B cell (primary cell): ENCODE results near the gene FRMD4A.

Experiments used
- EZH2 ChIP-seq: IDR thresholded peaks from 2 replicates; pipeline ENCODE4 v1.6.1; 2012; ENCODE audit warnings: borderline replicate concordance, low read depth, mild to moderate bottlenecking, moderate library complexity, low read length; ENCODE audit not compliant: insufficient read depth, poor library complexity, severe bottlenecking
- TF ChIP-seq, protein P1 (sequence below): fragments of 200-600 bp; IDR thresholded peaks from one replicate; pipeline ENCODE4 v1.8.0; 2022; ENCODE audit warnings: antibody characterized with exemption, mild to moderate bottlenecking

DNA sequence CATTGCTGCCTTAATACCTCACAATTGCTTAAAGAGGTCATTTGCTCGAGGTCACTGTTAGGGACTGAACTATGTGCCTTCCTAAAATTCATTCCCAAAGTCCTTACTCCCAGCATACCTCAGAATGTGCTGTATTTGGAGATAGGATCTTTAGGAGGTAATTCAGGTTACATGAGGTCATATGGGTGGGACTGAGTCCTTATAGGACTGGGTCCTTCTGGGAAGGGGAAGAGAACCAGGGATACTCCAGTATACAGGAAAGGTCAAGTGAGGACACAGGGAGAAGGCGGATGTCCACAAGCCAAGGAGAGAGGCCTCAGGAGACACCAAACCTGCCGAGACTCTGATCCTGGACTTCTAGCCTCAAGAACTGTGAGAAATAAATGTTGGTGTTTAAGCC is 490.7 kb downstream of the FRMD4A start:
- TF ChIP-seq, protein P1, sequence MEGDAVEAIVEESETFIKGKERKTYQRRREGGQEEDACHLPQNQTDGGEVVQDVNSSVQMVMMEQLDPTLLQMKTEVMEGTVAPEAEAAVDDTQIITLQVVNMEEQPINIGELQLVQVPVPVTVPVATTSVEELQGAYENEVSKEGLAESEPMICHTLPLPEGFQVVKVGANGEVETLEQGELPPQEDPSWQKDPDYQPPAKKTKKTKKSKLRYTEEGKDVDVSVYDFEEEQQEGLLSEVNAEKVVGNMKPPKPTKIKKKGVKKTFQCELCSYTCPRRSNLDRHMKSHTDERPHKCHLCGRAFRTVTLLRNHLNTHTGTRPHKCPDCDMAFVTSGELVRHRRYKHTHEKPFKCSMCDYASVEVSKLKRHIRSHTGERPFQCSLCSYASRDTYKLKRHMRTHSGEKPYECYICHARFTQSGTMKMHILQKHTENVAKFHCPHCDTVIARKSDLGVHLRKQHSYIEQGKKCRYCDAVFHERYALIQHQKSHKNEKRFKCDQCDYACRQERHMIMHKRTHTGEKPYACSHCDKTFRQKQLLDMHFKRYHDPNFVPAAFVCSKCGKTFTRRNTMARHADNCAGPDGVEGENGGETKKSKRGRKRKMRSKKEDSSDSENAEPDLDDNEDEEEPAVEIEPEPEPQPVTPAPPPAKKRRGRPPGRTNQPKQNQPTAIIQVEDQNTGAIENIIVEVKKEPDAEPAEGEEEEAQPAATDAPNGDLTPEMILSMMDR = no peak
- TF ChIP-seq EZH2 = no peak
